ENCODE data around the gene CTNND2.

CTNND2 gene

DNA sequence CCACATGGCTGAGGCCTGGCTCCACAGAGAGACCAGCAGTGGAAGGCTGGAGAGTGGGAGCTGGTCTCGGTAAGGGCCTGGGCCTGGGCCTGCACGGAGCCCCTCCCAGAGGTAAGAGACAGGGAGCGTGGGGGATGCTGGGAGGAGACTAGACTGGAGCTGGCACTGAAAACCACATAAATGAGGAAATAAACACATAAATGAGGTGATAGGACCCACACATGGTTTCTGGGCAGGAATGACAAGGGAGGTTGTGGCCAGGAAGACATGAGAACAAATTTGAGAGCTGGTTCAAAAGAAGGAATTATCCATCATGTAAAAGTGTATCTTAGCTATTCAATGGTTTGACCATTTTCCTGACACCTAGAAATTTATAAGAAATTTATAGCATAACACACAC is 691.5 kb downstream of the CTNND2 start:
- in situ Hi-C loops (cut with MboI; ENCODE audit: low sequenced_read_pairs): no loop called here

GRCh38 chr5:11197726-11198125 is 706.5 kb downstream of the CTNND2 start:
- in situ Hi-C loops (cut with MboI; ENCODE audit: low sequenced_read_pairs): no loop called here

DNA sequence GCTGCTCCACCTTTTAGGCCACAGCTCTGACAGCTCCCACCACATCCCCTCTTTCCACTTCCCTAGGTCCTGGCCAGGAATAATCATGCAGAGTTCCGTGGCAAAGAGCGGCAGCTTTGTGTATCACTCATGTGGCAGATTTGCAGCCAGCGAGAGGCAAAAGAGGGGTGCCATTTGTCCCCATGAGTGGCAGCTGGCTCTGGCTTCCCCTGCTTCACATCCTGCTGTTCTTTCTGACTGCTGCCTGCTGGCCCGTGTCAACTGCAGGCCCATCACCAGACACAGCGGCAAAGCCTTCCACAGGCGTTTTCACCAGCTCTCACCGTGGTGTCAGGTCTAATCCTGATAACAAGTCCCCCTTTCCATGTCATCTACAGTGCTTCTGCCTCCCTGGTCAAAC is 712.6 kb downstream of the CTNND2 start:
- in situ Hi-C loops (cut with MboI; ENCODE audit: low sequenced_read_pairs): no loop called here

GRCh38 chr5:11182441-11183080 is 721.7 kb downstream of the CTNND2 start:
- in situ Hi-C loops (cut with MboI; ENCODE audit: low sequenced_read_pairs): no loop called here

DNA sequence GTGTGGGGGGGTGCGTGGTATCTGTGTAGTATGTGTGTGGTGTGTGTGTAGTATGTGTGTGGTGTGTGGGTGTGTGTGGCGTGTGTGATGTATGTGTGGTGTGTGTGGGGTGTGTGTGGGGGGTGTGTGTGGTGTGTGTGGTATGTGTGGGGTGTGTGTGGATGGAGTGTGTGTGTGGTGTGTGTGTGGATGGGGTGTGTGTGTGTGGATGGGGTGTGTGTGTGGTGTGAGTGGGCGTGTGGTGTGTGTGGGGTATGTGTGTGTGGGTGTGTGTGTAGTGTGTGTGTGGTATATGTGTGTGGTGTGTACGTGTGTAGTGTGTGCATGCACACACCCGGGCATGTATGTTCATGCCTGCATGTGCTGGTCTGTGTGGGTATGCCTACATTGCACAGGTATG is 722.3 kb downstream of the CTNND2 start:
- in situ Hi-C loops (cut with MboI; ENCODE audit: low sequenced_read_pairs): no loop called here

DNA sequence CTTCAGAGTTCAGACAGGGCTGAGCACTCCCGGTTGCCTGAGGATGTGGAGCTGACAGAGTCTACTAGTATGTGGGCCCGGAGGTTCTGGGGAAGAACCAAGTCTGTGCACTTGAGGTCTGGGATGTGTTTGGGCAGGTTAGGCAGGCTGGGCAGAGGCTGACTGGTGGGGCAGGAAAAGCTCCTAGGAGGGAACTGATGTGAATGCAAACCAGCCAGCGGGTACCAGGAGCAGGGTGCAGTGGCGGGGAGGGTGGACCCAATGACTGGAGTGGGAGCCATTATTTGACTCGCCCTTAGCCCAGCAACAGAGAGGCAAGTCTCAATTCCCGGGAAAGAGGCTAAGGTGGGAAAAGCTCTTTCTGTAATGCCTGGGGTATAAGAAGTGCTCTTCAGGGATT is 723.4 kb downstream of the CTNND2 start:
- in situ Hi-C loops (cut with MboI; ENCODE audit: low sequenced_read_pairs): no loop called here

DNA sequence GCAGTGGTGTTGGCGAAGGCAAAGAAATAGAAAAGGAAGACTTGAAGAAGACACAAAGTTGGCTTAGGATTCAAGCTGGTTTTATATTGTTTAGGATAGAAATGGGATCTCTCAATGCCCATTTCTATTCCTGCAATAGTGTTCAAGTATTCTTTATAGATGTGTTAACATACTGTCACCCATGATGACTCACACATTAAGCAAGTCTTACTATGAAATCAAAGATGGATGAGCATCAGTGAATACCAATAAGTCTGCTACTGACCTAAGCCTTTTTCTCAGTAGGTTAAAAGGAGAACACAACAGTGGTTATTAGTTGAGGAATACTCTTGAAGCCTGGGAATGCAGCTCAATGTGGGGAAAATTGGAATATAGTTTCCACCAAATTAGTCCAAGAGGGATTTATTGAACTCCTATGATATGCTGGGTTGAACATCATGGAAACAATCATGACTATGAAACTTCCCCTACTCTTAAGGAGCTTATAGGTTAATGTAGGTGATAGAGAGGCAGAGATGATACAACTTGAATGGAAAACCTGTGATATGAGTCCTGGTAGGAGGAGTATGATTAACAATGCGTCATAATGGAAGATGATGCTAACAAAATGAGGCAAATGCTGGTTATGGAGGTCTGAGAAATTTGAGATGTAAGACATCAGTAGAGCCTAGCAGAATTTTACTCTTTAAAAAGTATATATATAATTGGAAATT is 726.1 kb downstream of the CTNND2 start:
- in situ Hi-C loops (cut with MboI; ENCODE audit: low sequenced_read_pairs): no loop called here

DNA sequence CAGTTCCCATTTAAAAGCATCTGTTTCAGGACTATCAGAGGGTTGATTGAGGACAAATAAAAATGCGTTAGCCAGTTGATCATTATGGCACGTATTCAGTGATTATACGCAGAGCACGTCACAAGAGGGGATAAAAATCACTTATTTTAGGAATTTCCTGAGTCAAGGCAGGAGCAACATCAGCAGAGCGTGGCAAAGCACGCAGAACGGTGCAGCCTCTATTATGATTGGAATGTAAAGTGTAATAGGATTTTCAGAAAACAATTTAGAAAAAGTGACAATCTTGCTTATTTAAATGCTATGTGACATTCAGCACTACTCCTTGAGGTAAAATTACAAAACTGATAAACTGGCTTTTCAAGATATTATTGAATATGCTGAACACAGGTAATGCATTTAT is 729.7 kb downstream of the CTNND2 start:
- in situ Hi-C loops (cut with MboI; ENCODE audit: low sequenced_read_pairs): no loop called here

GRCh38 chr5:11172484-11172883 is 731.8 kb downstream of the CTNND2 start:
- in situ Hi-C loops (cut with MboI; ENCODE audit: low sequenced_read_pairs): no loop called here

DNA sequence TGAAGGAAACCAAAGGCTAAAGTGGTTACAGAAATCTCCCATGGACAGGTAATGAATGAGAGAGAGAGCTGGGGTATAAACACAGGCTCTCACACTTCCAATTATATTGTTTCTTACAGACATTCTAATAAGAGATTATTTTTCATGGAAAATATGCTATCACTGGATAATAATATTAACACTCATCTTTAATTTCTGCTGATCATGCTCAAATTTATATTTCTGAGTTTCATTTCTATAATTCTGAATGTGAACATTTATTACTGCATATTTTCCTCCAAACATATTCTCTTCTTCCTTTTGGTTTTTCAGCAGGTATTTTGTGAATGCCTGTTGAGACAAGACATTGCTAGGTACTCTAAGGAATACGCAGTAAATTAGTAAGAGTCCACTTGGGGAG is 733.0 kb downstream of the CTNND2 start:
- in situ Hi-C loops (cut with MboI; ENCODE audit: low sequenced_read_pairs): no loop called here

GRCh38 chr5:11166923-11167322 is 737.3 kb downstream of the CTNND2 start:
- in situ Hi-C loops (cut with MboI; ENCODE audit: low sequenced_read_pairs): no loop called here

GRCh38 chr5:11164531-11165294 is 739.5 kb downstream of the CTNND2 start:
- in situ Hi-C loops (cut with MboI; ENCODE audit: low sequenced_read_pairs): no loop called here

- in situ Hi-C loops (cut with MboI; ENCODE audit: low sequenced_read_pairs): no loop called here
Measured at GRCh38 chr5:11157132-11157531, 747.1 kb downstream of the CTNND2 start.

DNA sequence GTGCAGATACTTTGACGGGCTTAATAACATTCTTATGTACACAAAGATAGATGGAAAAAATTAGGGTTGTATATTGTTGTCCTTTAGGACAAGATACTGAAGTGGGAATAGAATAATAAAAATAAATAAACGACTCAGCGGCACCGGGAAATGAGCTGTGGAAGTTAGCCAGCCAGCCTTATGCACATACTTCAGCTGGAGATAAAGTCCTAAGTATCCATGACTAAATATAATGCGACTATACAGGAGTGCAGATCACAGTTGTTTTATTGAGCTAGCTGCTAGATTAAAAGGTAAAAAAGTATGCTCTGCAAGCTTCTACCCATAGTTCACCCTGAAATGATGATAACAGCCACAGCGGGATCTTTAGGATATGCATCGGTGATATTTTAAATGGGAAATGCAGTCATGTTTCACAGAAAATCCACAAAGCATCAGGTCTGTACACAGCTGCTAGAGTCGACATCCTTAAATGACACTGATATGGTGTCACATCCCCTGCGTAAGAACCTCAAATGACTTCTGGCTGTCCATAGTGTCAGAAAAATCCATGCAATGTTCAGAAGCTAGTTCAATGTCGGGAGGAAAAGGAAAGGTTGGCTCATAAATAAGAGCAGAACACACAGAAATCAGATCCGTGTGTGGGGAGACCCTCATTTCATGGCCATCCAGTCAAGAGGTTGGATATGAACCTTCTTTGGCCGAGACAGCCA is 750.4 kb downstream of the CTNND2 start:
- in situ Hi-C loops (cut with MboI; ENCODE audit: low sequenced_read_pairs): no loop called here

GRCh38 chr5:11152368-11152767 is 751.9 kb downstream of the CTNND2 start:
- in situ Hi-C loops (cut with MboI; ENCODE audit: low sequenced_read_pairs): no loop called here

- in situ Hi-C loops (cut with MboI; ENCODE audit: low sequenced_read_pairs): no loop called here
Measured at GRCh38 chr5:11150976-11151375, 753.3 kb downstream of the CTNND2 start.

DNA sequence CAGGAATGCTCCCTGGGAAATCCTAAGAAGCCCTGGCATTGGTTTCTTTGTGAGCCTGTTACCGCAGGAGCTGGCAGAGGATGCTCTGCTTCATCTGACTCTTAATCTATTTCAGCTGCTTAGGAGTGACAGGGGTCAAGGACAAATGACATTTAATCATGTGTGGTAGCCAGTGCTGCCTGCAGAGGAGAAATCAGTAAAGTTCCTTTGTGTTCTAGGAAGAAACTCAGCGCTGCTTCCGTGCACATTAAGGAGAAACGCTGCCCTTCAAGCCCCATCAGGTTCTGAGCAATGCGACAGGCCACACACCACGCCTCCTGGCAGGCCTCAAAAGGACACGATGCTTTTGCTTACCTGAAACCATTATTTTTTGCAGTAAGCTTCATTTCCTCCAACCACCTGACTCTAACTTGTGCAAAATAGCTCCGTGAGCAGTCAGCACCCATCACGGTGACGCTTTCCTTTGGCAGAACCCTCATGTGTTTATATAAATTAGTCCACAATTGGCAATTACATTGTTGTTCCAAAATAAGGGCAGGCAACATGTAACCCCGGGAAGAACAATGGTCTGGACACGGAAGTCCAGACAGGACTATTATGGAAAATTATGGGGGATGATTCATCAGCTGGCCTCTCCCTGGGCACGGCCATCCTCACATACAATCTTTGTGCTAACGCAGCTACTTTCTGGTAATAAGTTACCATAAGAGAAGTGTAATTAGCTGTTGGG is 755.3 kb downstream of the CTNND2 start:
- in situ Hi-C loops (cut with MboI; ENCODE audit: low sequenced_read_pairs): no loop called here

DNA sequence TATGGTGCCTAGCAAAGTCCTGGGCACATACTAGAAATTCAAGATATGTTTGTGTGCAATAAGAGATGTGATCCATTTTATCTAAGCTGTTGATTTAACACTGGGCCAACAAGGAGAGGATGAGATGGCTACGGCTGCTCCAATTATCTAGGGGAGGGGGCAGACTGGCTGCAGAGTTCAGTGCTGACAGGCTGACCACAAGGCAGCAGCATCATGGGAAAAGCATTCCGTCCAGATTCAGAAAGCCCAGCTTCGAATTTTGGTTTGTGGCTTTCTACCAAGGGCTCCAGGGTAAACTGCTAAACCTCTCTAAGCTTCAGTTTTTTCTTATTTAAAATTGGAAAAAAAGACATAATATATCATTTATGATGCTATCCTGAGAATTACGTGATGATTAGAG is 758.1 kb downstream of the CTNND2 start:
- in situ Hi-C loops (cut with MboI; ENCODE audit: low sequenced_read_pairs): no loop called here

- in situ Hi-C loops (cut with MboI; ENCODE audit: low sequenced_read_pairs): no loop called here
Measured at GRCh38 chr5:11143456-11144267, 760.6 kb downstream of the CTNND2 start.

Data from HL-60/S4 treated with retinoic acid at 250 ng/mL for 4 days and 3 days (cell line).